ENCODE results near the gene UBASH3A.

DNA sequence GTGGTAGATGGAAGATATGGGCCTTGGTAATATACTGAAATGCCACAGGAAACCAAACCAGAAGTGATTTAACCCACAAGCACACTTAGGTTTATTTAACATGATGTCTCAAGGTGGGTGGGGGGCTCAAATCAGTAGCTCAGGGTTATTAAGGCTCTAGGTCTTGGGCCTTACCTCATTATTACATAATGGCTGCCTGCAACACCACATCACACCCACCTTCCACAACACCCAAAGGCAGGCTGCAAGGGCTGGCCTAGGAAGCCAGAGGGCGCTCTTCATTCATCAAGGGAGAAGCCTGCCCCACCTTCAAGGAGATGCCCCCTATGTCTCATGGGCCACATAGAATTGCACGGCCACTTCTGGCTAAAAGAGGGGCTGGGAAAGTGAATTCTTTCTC is 43.4 kb upstream of the UBASH3A start:
- TF ChIP-seq, protein P1, sequence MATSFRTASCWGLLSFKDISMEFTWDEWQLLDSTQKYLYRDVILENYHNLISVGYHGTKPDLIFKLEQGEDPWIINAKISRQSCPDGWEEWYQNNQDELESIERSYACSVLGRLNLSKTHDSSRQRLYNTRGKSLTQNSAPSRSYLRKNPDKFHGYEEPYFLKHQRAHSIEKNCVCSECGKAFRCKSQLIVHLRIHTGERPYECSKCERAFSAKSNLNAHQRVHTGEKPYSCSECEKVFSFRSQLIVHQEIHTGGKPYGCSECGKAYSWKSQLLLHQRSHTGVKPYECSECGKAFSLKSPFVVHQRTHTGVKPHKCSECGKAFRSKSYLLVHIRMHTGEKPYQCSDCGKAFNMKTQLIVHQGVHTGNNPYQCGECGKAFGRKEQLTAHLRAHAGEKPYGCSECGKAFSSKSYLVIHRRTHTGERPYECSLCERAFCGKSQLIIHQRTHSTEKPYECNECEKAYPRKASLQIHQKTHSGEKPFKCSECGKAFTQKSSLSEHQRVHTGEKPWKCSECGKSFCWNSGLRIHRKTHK (tag by site-specific recombination; IDR thresholded peaks at IDR 0.05): no peak
- TF ChIP-seq, protein P2, sequence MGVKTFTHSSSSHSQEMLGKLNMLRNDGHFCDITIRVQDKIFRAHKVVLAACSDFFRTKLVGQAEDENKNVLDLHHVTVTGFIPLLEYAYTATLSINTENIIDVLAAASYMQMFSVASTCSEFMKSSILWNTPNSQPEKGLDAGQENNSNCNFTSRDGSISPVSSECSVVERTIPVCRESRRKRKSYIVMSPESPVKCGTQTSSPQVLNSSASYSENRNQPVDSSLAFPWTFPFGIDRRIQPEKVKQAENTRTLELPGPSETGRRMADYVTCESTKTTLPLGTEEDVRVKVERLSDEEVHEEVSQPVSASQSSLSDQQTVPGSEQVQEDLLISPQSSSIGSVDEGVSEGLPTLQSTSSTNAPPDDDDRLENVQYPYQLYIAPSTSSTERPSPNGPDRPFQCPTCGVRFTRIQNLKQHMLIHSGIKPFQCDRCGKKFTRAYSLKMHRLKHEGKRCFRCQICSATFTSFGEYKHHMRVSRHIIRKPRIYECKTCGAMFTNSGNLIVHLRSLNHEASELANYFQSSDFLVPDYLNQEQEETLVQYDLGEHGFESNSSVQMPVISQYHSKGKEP (tag by site-specific recombination; IDR thresholded peaks at IDR 0.05): no peak
